Heart left ventricle (tissue), 16 donors: ENCODE data around the gene GPRC5D. TPM values are rescaled to one million over a fixed set of nuclear protein-coding genes. Genes with fewer than 3 reads are reported as not detected.

Source experiments
- ATAC-seq, 4 donors: fragments of 200-7000 bp; cut with Tn5 transposase; one replicate each; pipeline ENCODE4 v1.9.1; 2020 to 2022; ENCODE audit warnings: moderate library complexity in 4 of 4, mild to moderate bottlenecking in 3 of 4, moderate number of reproducible peaks in 1 of 4
- DNase-seq, 5 donors: peaks; one replicate each; pipeline ENCODE4 v3.0.0-alpha.2; 2020
- H3K27ac ChIP-seq, 12 donors: fragments of 200-600 bp; sonication (generic) in 4 of 12; one replicate each; pipeline versions ENCODE4 v1.5.0 to v1.8.0; 2016 to 2022; ENCODE audit warnings: mild to moderate bottlenecking in 2 of 12
- H3K27me3 ChIP-seq, 9 donors: fragments of 200-600 bp; sonication (generic) in 2 of 9; one replicate each; pipeline versions ENCODE4 v1.5.1 to v1.8.0; 2016 to 2022; ENCODE audit warnings: mild to moderate bottlenecking in 3 of 9
- H3K36me3 ChIP-seq, 9 donors: fragments of 200-600 bp; sonication (generic) in 2 of 9; one replicate each; pipeline versions ENCODE4 v1.5.0 to v1.8.0; 2018 to 2022; ENCODE audit warnings: mild to moderate bottlenecking in 2 of 9
- H3K4me1 ChIP-seq, 12 donors: fragments of 200-600 bp; sonication (generic) in 4 of 12; one replicate each; pipeline versions ENCODE4 v1.5.0 to v1.8.0; 2016 to 2022; ENCODE audit warnings: mild to moderate bottlenecking in 3 of 12
- H3K4me3 ChIP-seq, 12 donors: fragments of 200-600 bp; sonication (generic) in 4 of 12; one replicate each; pipeline versions ENCODE4 v1.5.0 to v1.8.0; 2017 to 2022; ENCODE audit warnings: mild to moderate bottlenecking in 9 of 12, moderate library complexity in 4 of 12
- H3K9me3 ChIP-seq, 12 donors: fragments of 200-600 bp; sonication (generic) in 4 of 12; one replicate each; pipeline versions ENCODE4 v1.5.0 to v1.8.0; 2016 to 2022; ENCODE audit warnings: mild to moderate bottlenecking in 1 of 12
- CTCF ChIP-seq, 12 donors: fragments of 200-600 bp; sonication (generic) in 4 of 12; IDR thresholded peaks; one replicate each; pipeline versions ENCODE4 v1.5.0 to v1.8.0; 2018 to 2022; ENCODE audit warnings: antibody characterized with exemption in 12 of 12, mild to moderate bottlenecking in 5 of 12
- POLR2A ChIP-seq, 2 donors: fragments of 450-650 bp; IDR thresholded peaks; one replicate each; pipeline ENCODE4 v1.6.1; 2017; ENCODE audit warnings: antibody characterized with exemption in 2 of 2, mild to moderate bottlenecking in 2 of 2, moderate library complexity in 2 of 2
- WGBS, 4 donors: extraction: QIAGEN DNeasy Blood & Tissue Kit in 2 of 4; methylation state at CpG; one replicate each; pipeline versions ENCODE4 v1.1.5 to v1.1.7; 2013 to 2018; 5-methylcytosine and 5-hydroxymethylcytosine counted together
- intact Hi-C, 10 donors: fragments of 100-400 bp; cut with DNase I; formaldehyde crosslinking; loops; one replicate each; pipeline versions ENCODE4 v1.11.1 to v1.14.2; 2022
- polyA plus RNA-seq, 2 donors: library from polyadenylated mRNA; stranded (reverse); fragments of 200-250 nt; gene quantifications; one replicate each; pipeline ENCODE4 v1.2.3, GENCODE V29; 2013
- total RNA-seq, 9 donors: library from RNA; depleted of rRNA in 2 of 9; stranded (reverse); fragments of >200 nt in 2 of 9; fragmentation: NEBNext Ultra II Directional in 3 of 9; extraction: Animal tissue kit (Norgen Biotek cat#: 25700) in 3 of 9; gene quantifications; one replicate each; pipeline versions ENCODE4 v1.1.0 to v1.2.4, GENCODE V29; 2016 to 2023
- donor health status: ischemic (EF 13 %, LVEDD 7.1; RV severe dilation, severe dysfunction).
- donor health status: healthy with polysubstance abuse.
- donor health status: DM: no; HTN: yes; CAD: no.
- donor health status: DM: no; HTN: no; CAD: no.
- donor health status: ischemic (EF 25% LVEDD 6.9; RV normal size, moderate dysfunction).
- donor health status: ischemic (EF 25% LVEDD 5.7; RV mildly dilated, moderate dysfunction).
- donor health status: healthy.
- donor health status: DM: yes; HTN: yes; CAD: no.
- donor health status: ischemic (EF 35%, LVEDD 5.7; RV mildly dilated, moderate dysfunction).
- donor health status: nonischemic (EF 11% LVEDD 7.7; RV severe dilation, severe dysfunction).
- donor health status: DM: yes; HTN: yes; CAD: no.
- donor health status: PGD.
- donor health status: ischemic (EF 29% LVEDD 5.4; RV normal size, mild dysfunction).
- donor health status: nonischemic (EF 23%, LVEDD 6.1; RV moderate dilation, normal function).

GPRC5D gene
- total and polyA plus RNA-seq, 11 donors: 0.11 TPM; not detected in 10

DNA sequence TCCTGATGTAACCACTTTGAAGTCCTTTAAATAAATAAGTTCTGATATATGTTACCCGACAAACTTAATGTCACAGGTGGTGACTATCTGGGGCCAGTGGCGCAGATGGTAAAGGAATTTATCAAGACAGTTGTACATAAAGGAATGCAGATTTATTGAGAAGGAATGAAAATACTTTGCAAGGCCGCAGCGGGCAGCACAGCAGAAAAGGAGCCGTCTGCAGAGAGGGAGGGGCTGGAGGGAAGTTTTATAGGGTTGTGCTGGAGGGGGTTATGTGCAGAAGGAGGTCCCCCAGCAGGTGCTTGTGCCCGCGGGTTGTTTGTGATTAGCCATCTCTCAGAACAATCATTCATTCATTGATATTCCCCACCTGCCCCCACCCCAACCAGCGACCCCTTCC is 17.4 kb downstream of the GPRC5D start:
- TF ChIP-seq POLR2A (IDR thresholded peaks at IDR 0.05) (no peak), CTCF (IDR thresholded peaks at IDR 0.05) (no peak)
- 71 to 81% (median 77%) methylated on average over 8 of the region's 8 CpGs for WGBS, 4 donors
- no peaks in the 10 kb centered on the region for H3K9me3 ChIP-seq
- H3K27ac ChIP-seq: no peak overlapping the region
- H3K36me3 ChIP-seq: no peaks in the 10 kb centered on the region
- H3K4me1 ChIP-seq: no peaks in the 10 kb centered on the region
- H3K27me3 ChIP-seq: no peaks in the 10 kb centered on the region
- intact Hi-C loops: no loop called here
- no peak for ATAC-seq
- no peak overlapping the region for H3K4me3 ChIP-seq
- DNase-seq: no peak

- H3K27me3 ChIP-seq: no peaks in the 10 kb centered on the region
- H3K4me1 ChIP-seq: no peaks in the 10 kb centered on the region
- no peak for TF ChIP-seq CTCF (IDR thresholded peaks at IDR 0.05)
- no peak for TF ChIP-seq POLR2A (IDR thresholded peaks at IDR 0.05)
- intact Hi-C loops: no loop called here
- no peaks in the 10 kb centered on the region for H3K36me3 ChIP-seq
- H3K27ac ChIP-seq: no peak overlapping the region
- WGBS, 4 donors: 90 to 94% (median 92%) methylated on average over 4 of the region's 4 CpGs
- no peak overlapping the region for H3K4me3 ChIP-seq
- DNase-seq (no peak), ATAC-seq (no peak)
- H3K9me3 ChIP-seq: no peaks in the 10 kb centered on the region
These were observed 18.2 kb downstream of the GPRC5D start for GRCh38 chr12:12933742-12934141.

DNA sequence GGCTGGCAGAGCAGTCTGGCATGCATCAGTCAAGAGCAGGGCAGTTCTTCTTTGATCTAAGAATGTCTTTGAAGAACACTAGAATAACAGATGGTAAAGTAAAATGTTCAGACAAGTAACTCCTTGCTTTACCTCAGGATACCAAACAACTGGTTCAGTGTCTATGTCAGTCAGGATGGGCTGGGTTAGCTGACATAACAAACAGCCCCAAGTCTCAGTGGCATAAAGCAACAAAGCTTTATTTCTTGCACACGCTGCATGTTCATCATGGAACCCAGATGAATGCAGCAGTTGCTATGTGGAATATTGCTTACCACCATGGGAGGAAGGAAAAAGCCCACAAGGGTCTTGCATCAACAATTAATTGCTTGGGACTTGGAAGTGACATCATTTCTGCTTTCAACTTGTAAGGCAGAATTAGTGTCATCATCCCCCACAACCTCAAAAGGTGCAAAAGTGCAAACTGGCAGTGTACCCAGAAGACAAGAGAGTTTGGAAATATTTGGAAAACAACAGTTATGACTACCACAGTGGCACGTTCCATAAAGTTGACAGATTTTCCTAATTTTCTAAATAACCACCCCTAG is 21.2 kb downstream of the GPRC5D start:
- Histone ChIP-seq H3K4me1 (peaks cover 0 to 4% (median 0%) of the 10 kb centered on the region in 12 donors), H3K27ac (no peak overlapping the region), H3K36me3 (no peaks in the 10 kb centered on the region), H3K27me3 (no peaks in the 10 kb centered on the region), H3K4me3 (no peak overlapping the region), H3K9me3 (peaks cover 0 to 4% (median 0%) of the 10 kb centered on the region in 12 donors)
- WGBS, 4 donors: 94 to 97% (median 96%) methylated on average over 2 of the region's 2 CpGs
- no peak for ATAC-seq
- TF ChIP-seq CTCF (IDR thresholded peaks at IDR 0.05) (no peak), POLR2A (IDR thresholded peaks at IDR 0.05) (no peak)
- DNase-seq: no peak
- intact Hi-C loops: no loop called here

DNA sequence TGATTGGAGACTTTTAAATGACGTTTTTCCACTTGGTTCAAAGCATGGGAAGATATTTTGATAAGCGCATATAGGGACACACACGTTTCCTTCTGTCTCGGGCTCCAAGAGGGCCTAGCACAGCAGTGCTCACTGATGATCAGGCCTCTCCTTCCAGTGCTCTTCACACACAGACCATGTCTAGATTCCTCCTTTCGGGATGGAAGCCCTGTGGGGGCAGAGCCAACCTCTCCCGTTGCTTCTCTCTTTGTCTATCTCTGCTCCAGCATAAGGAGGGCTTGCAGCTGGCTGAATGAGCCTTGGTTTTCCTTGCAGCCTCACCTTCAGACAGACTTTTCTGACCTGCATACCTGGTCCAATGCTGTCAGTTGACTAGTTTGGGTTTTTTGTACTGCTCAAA is 22.3 kb downstream of the GPRC5D start:
- Histone ChIP-seq H3K4me3 (no peak overlapping the region), H3K27ac (no peak overlapping the region), H3K27me3 (no peaks in the 10 kb centered on the region), H3K9me3 (peaks cover 0 to 4% (median 0%) of the 10 kb centered on the region in 12 donors), H3K36me3 (no peaks in the 10 kb centered on the region), H3K4me1 (peaks cover 0 to 4% (median 0%) of the 10 kb centered on the region in 12 donors)
- intact Hi-C loops: no loop called here
- WGBS, 4 donors: 88 to 91% (median 91%) methylated on average over 6 of the region's 6 CpGs
- DNase-seq (no peak), ATAC-seq (no peak)
- TF ChIP-seq CTCF (IDR thresholded peaks at IDR 0.05): no peak
